Cardiac muscle cell (in vitro differentiated cells and primary cell): ENCODE results near the gene USP10. TPM values are rescaled to one million over a fixed set of nuclear protein-coding genes. Genes with fewer than 3 reads are reported as not detected.
A peak's percentile ranks its signal among the peaks of the same experiment; 100 is the strongest.
"Not testable (repeated sequence)": the region's sequence is repeated elsewhere in the genome, so short reads cannot be mapped to it uniquely, and the experiment has no call there.

Source experiments
- DNase-seq, 2 donors: peaks; one replicate each; pipeline versions ENCODE4 v3.0.0 to v3.0.0-alpha.2; 2010 to 2017; ENCODE audit warnings: low read depth in 1 of 2, low spot score in 1 of 2
- H3K27ac ChIP-seq: fragments of 200-600 bp; sonication (generic); 2 replicates; pipeline ENCODE4 v1.5.1; 2016
- H3K27me3 ChIP-seq: fragments of 200-600 bp; sonication (generic); 2 replicates; pipeline ENCODE4 v1.6.0; 2016; ENCODE audit warnings: control low read depth
- H3K36me3 ChIP-seq: fragments of 200-600 bp; sonication (generic); 2 replicates; pipeline ENCODE4 v1.5.1; 2016; ENCODE audit warnings: control low read depth
- H3K4me1 ChIP-seq: fragments of 200-600 bp; sonication (generic); 2 replicates; pipeline ENCODE4 v1.8.1; 2017; ENCODE audit warnings: low read depth, mild to moderate bottlenecking, mixed run types
- H3K4me3 ChIP-seq: fragments of 200-600 bp; sonication (generic); 2 replicates; pipeline ENCODE4 v1.5.1; 2016; ENCODE audit warnings: mild to moderate bottlenecking
- H3K9me3 ChIP-seq: fragments of 200-600 bp; sonication (generic); 2 replicates; pipeline ENCODE4 v1.5.1; 2017; ENCODE audit warnings: low read depth, mild to moderate bottlenecking, control low read depth
- polyA plus RNA-seq: library from polyadenylated mRNA; unstranded; fragments of >200 nt; fragmentation: Nextera tagmentation; extraction: Ambion mirVana; gene quantifications from 2 replicates; pipeline ENCODE4 v1.2.1, GENCODE V29; 2016
- total RNA-seq: library from RNA; depleted of rRNA; stranded (reverse); fragments of >200 nt; gene quantifications from 2 replicates; pipeline ENCODE4 v1.2.3, GENCODE V29; 2016
- TF ChIP-seq, protein P1 (sequence below): IDR thresholded peaks from 2 replicates; pipeline ENCODE4 v1.5.1; 2012; ENCODE audit warnings: low read depth, mild to moderate bottlenecking, low read length

USP10 gene
- total and polyA plus RNA-seq, 2 experiments from 2014 or later = 91.9 to 100.0 TPM

DNA sequence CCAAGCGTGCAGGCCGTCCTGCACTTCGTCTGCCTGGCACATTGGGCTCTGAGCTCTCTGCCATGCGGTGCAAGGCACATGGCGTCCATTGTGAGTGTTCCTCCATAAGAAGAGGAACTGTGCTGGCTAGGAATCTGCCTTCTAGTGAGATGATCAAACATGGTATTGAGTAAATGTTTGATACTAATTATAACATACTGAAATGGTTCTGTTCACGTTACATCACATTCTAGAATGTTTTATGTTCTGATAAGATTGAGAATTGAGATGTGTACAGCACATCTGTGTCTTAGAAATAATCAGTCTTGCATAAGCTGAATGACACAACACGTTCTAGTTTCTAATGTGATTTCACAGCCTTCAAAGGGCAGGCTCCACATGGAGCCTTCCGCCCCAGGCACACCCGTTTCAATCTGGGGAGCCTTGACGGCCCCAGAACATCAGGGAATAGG, 42.9 kb downstream of the USP10 start:
- TF ChIP-seq, protein P1, sequence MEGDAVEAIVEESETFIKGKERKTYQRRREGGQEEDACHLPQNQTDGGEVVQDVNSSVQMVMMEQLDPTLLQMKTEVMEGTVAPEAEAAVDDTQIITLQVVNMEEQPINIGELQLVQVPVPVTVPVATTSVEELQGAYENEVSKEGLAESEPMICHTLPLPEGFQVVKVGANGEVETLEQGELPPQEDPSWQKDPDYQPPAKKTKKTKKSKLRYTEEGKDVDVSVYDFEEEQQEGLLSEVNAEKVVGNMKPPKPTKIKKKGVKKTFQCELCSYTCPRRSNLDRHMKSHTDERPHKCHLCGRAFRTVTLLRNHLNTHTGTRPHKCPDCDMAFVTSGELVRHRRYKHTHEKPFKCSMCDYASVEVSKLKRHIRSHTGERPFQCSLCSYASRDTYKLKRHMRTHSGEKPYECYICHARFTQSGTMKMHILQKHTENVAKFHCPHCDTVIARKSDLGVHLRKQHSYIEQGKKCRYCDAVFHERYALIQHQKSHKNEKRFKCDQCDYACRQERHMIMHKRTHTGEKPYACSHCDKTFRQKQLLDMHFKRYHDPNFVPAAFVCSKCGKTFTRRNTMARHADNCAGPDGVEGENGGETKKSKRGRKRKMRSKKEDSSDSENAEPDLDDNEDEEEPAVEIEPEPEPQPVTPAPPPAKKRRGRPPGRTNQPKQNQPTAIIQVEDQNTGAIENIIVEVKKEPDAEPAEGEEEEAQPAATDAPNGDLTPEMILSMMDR = no peak
- Histone ChIP-seq H3K4me3 (no peak overlapping the region), H3K9me3 (no peaks in the 10 kb centered on the region), H3K36me3 (peaks cover 3% of the 10 kb centered on the region), H3K27ac (peak overlapping the region; percentile 7), H3K4me1 (peaks cover 23% of the 10 kb centered on the region), H3K27me3 (no peaks in the 10 kb centered on the region)
- DNase-seq = no peak

DNA sequence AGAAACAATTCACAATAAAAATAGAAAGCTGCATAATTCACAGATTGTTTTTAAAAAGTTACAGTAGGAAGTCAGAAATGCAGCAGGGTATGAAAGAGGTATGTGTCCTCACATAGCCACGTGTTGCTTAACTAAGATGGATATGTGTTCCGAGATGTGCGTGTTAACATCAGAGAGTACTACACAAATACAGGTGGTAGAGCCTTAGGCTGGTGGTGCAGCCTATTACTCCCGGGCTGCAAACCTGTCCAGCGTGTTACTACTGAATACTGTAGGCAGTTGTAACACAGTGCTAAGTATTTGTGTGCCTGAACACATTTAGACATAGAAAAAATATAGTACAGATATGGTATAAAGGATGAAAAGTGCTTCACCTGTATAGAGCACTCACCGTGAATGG, 46.4 kb downstream of the USP10 start:
- Histone ChIP-seq H3K4me3 (no peak overlapping the region), H3K9me3 (no peaks in the 10 kb centered on the region), H3K4me1 (peaks cover 11% of the 10 kb centered on the region), H3K27ac (no peak overlapping the region), H3K36me3 (peaks cover 3% of the 10 kb centered on the region), H3K27me3 (no peaks in the 10 kb centered on the region)
- DNase-seq = no peak
- TF ChIP-seq, protein P1 = no peak

DNA sequence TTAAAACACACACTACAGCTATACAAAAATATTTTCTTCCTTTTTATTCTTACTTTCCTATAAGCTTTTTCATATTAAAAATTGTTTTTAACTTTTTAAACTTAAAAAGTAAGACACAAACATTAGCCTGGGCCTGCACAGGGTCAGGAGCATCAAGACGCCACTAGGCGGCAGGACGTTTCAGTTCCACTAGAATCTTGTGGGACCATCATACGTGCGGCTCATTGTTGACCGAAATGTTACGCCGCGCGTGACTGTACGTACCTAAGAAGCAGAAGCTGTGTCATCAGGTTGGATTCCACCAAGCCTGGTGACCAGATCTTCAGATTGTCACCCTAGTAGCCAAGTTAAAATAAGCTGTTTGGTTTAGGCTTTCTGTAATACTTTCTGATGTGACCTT, 47.1 kb downstream of the USP10 start:
- Histone ChIP-seq H3K36me3 (peaks cover 3% of the 10 kb centered on the region), H3K4me1 (peaks cover 6% of the 10 kb centered on the region), H3K4me3 (no peak overlapping the region), H3K9me3 (no peaks in the 10 kb centered on the region), H3K27ac (no peak overlapping the region), H3K27me3 (no peaks in the 10 kb centered on the region)
- no peak for DNase-seq
- TF ChIP-seq, protein P1 = peak; percentile 24

DNA sequence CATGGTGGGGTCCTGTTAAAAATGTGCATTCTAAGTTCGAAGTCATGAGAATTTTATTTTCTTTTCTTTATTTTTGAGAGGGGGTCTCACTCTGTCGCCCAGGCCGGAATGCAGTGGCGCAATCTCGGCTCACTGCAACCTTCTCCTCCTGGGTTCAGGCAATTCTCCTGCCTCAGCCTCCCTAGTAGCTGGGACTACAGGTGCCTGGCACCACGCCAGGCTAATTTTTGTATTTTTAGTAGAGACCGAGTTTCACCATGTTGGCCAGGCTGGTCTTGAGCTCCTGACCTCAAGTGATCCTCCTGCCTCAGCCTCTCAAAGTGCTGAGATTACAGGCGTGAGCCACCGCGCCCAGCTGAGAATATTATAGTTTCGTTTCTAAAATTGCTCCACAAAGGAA, 48.4 kb downstream of the USP10 start:
- not testable (repeated sequence) for DNase-seq, H3K27ac ChIP-seq, H3K36me3 ChIP-seq, H3K4me1 ChIP-seq, H3K4me3 ChIP-seq, H3K9me3 ChIP-seq, H3K27me3 ChIP-seq

DNA sequence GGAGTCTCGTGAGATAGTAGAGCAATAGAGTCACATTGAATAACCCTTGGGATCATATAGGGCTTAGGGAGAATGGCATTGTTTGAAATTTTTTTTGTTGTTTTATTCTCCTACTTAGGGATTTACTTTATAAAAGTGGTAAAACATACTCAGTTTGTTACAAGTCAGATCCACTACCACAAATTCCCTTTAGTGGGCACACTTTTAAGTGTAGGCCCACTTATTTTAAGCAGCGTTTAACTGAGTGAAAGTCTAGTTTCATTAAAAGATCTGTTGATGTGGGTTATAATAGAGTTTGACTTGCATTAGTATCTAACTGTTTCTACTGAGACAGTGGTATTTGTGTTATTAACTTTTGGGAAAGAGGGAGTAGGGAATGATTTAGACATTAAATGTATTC, 49.3 kb downstream of the USP10 start:
- H3K9me3 ChIP-seq = no peaks in the 10 kb centered on the region
- peaks cover 3% of the 10 kb centered on the region for H3K36me3 ChIP-seq
- H3K27me3 ChIP-seq = no peaks in the 10 kb centered on the region
- no peak overlapping the region for H3K27ac ChIP-seq
- H3K4me1 ChIP-seq = no peaks in the 10 kb centered on the region
- no peak for DNase-seq
- TF ChIP-seq, protein P1 = no peak
- no peak overlapping the region for H3K4me3 ChIP-seq

DNA sequence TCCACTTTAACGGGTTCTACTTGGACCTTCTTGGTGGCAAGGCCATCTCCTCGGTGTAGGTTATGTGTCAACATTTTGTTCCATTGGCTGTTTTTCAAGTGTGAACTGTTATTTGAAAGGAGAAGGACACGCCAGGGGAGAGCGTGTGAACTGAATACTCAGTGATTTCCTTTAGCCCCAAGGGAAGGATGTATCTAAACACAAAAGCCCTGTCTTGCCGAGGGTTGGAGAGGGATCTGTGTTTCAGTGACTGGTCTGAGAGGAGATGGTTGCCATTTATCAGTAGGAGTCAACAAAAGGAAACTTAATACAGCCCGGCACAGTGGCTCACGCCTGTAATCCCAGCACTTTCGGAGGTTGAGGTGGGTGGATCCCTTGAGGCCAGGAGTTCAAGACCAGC, 50.0 kb downstream of the USP10 start:
- no peaks in the 10 kb centered on the region for H3K9me3 ChIP-seq
- H3K4me1 ChIP-seq = no peaks in the 10 kb centered on the region
- no peak for DNase-seq
- H3K36me3 ChIP-seq = peaks cover 3% of the 10 kb centered on the region
- H3K27me3 ChIP-seq = no peaks in the 10 kb centered on the region
- no peak overlapping the region for H3K27ac ChIP-seq
- H3K4me3 ChIP-seq = no peak overlapping the region
- TF ChIP-seq, protein P1 = no peak
